Measurements from ENCODE around the gene RFX7. TPM values are rescaled to one million over a fixed set of nuclear protein-coding genes. Genes with fewer than 3 reads are reported as not detected.

The RFX7 gene
- total RNA-seq, 1 experiment from 2014 or later, result 43.4 TPM

DNA sequence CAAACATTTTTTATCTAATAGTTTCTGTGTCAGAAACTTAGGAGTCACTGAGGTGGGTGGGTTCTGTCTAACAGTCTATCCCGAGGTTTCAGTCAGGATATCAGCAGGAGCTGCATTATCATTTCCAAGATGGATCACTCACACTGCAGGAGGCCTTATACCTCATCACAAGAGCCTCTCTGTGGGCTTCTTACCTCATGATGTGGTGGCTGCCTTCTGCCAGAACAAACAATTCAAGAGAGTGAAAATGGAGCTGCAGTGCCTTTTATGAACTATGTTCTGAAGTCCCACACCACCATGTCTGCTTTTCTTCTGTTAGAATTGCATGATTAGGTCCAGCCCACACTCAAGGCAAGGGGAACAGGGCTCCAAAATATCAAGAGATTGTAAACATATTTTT, 27.9 kb downstream of the RFX7 start:
- Histone ChIP-seq H3K23me2 (ENCODE audit: insufficient read length, low read depth, low read length, poor library complexity, severe bottlenecking) (no peaks in the 10 kb centered on the region), H3K9me3 (ENCODE audit: control insufficient read depth, low read depth, low read length) (no peaks in the 10 kb centered on the region), H3K79me1 (ENCODE audit: insufficient read depth, low read depth, low read length, poor library complexity, severe bottlenecking) (no peaks in the 10 kb centered on the region), H3T11ph (ENCODE audit: low read length) (no peak overlapping the region), H2BK15ac (ENCODE audit: low read depth, low read length) (no peak overlapping the region), H3K27ac (ENCODE audit: insufficient read length, low read depth, low read length) (no peak overlapping the region), H3K27me3 (ENCODE audit: insufficient read depth, low read length) (no peaks in the 10 kb centered on the region), H2BK20ac (ENCODE audit: low read depth, low read length, poor library complexity, severe bottlenecking) (no peak overlapping the region), H3K79me2 (ENCODE audit: insufficient read depth, low read length) (peaks cover 13% of the 10 kb centered on the region; the same call in 1 of the 2 replicates), H3K14ac (ENCODE audit: insufficient read depth, low read length) (no peak overlapping the region), H3K4me1 (ENCODE audit: insufficient read depth, low read length) (peaks cover 3% of the 10 kb centered on the region; the same call in 1 of the 2 replicates), H2BK120ac (ENCODE audit: low read depth, low read length, poor library complexity, severe bottlenecking) (no peak overlapping the region), H2AFZ (ENCODE audit: low read length) (no peak overlapping the region), H3K4ac (ENCODE audit: low read depth, low read length) (no peak overlapping the region), H4K91ac (ENCODE audit: insufficient read length, low read depth, low read length) (no peak overlapping the region), H3K56ac (ENCODE audit: insufficient read length, low read depth, low read length) (no peak overlapping the region), H3K9ac (ENCODE audit: extremely low read depth, insufficient read length, low read length) (no peak overlapping the region), H4K8ac (replicated peaks; ENCODE audit: insufficient read length, low read depth, low read length) (no peak overlapping the region), H2AK5ac (ENCODE audit: insufficient read length, low read length) (no peak overlapping the region), H2BK5ac (ENCODE audit: insufficient read length, low read length) (no peak overlapping the region), H3K4me2 (ENCODE audit: insufficient read depth, insufficient read length, low read length) (no peak overlapping the region), H3K23ac (ENCODE audit: insufficient read length, low read depth, low read length) (no peak overlapping the region), H3K18ac (ENCODE audit: insufficient read length, low read depth, low read length) (no peak overlapping the region), H4K5ac (ENCODE audit: insufficient read length, low read depth, low read length) (no peak overlapping the region), H4K20me1 (ENCODE audit: control insufficient read depth, insufficient read depth, insufficient read length) (no peaks in the 10 kb centered on the region), H2BK12ac (ENCODE audit: insufficient read length, low read depth, low read length) (no peak overlapping the region)
- Mint-ChIP-seq H3K27me3 (ENCODE audit: low read depth) (no peaks in the 10 kb centered on the region), H3K27ac (peak overlapping the region in 2 of 3 experiments; percentile 81 to 87; a peak in 2 of 7 replicates), H3K4me1 (peaks cover 14 to 20% of the 10 kb centered on the region in 2 experiments), H3K36me3 (ENCODE audit: insufficient read depth in 1 of 3, low read depth in 3 of 3) (peaks cover 25 to 41% (median 39%) of the 10 kb centered on the region in 3 experiments), H3K9me3 (peaks cover 3 to 23% of the 10 kb centered on the region in 2 experiments; a peak in 4 of 5 replicates), H3K4me3 (no peak overlapping the region)
- no peak for DNase-seq
- no CpG with 5 or more reads among the region's 1 CpG for WGBS (ENCODE audit: extremely low coverage, insufficient read length, low lambda C conversion rate)
- TF ChIP-seq, protein P1, sequence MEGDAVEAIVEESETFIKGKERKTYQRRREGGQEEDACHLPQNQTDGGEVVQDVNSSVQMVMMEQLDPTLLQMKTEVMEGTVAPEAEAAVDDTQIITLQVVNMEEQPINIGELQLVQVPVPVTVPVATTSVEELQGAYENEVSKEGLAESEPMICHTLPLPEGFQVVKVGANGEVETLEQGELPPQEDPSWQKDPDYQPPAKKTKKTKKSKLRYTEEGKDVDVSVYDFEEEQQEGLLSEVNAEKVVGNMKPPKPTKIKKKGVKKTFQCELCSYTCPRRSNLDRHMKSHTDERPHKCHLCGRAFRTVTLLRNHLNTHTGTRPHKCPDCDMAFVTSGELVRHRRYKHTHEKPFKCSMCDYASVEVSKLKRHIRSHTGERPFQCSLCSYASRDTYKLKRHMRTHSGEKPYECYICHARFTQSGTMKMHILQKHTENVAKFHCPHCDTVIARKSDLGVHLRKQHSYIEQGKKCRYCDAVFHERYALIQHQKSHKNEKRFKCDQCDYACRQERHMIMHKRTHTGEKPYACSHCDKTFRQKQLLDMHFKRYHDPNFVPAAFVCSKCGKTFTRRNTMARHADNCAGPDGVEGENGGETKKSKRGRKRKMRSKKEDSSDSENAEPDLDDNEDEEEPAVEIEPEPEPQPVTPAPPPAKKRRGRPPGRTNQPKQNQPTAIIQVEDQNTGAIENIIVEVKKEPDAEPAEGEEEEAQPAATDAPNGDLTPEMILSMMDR (conservative IDR thresholded peaks at IDR 0.05), result no peak

All from H9 (cell line).